Liver (tissue), 9 donors: ENCODE results near the gene GALNT17. TPM values are rescaled to one million over a fixed set of nuclear protein-coding genes. Genes with fewer than 3 reads are reported as not detected.
"Not testable (repeated sequence)": the region's sequence is repeated elsewhere in the genome, so short reads cannot be mapped to it uniquely, and the experiment has no call there.

Experiments
- DNase-seq: peaks from one replicate; pipeline ENCODE4 v3.0.0-alpha.2; 2017; ENCODE audit warnings: low spot score
- H3K27ac ChIP-seq, 2 donors: one replicate each; pipeline ENCODE4 v1.7.0; 2013; ENCODE audit warnings: inconsistent platforms in 2 of 2, low read length in 2 of 2, control low read depth in 1 of 2, low read depth in 1 of 2, mild to moderate bottlenecking in 1 of 2
- H3K27me3 ChIP-seq, 4 donors: one replicate each; pipeline versions ENCODE4 v1.6.1 to v1.7.0; 2013; ENCODE audit warnings: low read length in 3 of 4, inconsistent platforms in 1 of 4, mild to moderate bottlenecking in 1 of 4, moderate library complexity in 1 of 4; ENCODE audit not compliant: control insufficient read depth in 4 of 4, insufficient read depth in 4 of 4
- H3K36me3 ChIP-seq, 4 donors: one replicate each; pipeline versions ENCODE4 v1.6.1 to v1.7.0; 2013; ENCODE audit warnings: low read length in 3 of 4, mild to moderate bottlenecking in 3 of 4, low read depth in 1 of 4, moderate library complexity in 1 of 4; ENCODE audit not compliant: control insufficient read depth in 4 of 4, insufficient read depth in 3 of 4
- H3K4me1 ChIP-seq, 4 donors: one replicate each; pipeline versions ENCODE4 v1.6.1 to v1.7.0; 2013; ENCODE audit warnings: low read length in 3 of 4, mild to moderate bottlenecking in 3 of 4, moderate library complexity in 1 of 4; ENCODE audit not compliant: control insufficient read depth in 4 of 4, insufficient read depth in 4 of 4
- H3K4me3 ChIP-seq, 3 donors: one replicate each; pipeline versions ENCODE4 v1.6.1 to v1.7.0; 2013; ENCODE audit warnings: low read length in 3 of 3, control low read depth in 1 of 3, low read depth in 1 of 3, mild to moderate bottlenecking in 1 of 3
- H3K9ac ChIP-seq, 2 donors: one replicate each; pipeline ENCODE4 v1.7.0; 2013; ENCODE audit warnings: low read length in 2 of 2, mild to moderate bottlenecking in 2 of 2, moderate library complexity in 2 of 2, control low read depth in 1 of 2, low read depth in 1 of 2
- H3K9me3 ChIP-seq, 4 donors: one replicate each; pipeline versions ENCODE4 v1.6.1 to v1.7.0; 2013; ENCODE audit warnings: low read length in 3 of 4; ENCODE audit not compliant: control insufficient read depth in 4 of 4
- ATF3 ChIP-seq: IDR thresholded peaks from 2 replicates; pipeline ENCODE4 v1.6.1; 2016; ENCODE audit warnings: antibody characterized with exemption
- FOXA2 ChIP-seq: IDR thresholded peaks from 2 replicates; pipeline ENCODE4 v1.6.1; 2016; ENCODE audit warnings: antibody characterized with exemption
- NR2F2 ChIP-seq: IDR thresholded peaks from 2 replicates; pipeline ENCODE4 v1.6.1; 2016; ENCODE audit warnings: antibody characterized with exemption
- RAD21 ChIP-seq, 2 donors: IDR thresholded peaks; 2 replicates each; pipeline ENCODE4 v1.6.1; 2016; ENCODE audit warnings: antibody characterized with exemption in 2 of 2, mild to moderate bottlenecking in 2 of 2
- RXRA ChIP-seq, 2 donors: IDR thresholded peaks; 2 replicates each; pipeline ENCODE4 v1.6.1; 2017 to 2018; ENCODE audit warnings: antibody characterized with exemption in 2 of 2, mild to moderate bottlenecking in 1 of 2
- SP1 ChIP-seq: IDR thresholded peaks from 2 replicates; pipeline ENCODE4 v1.6.1; 2018; ENCODE audit warnings: antibody characterized with exemption, mild to moderate bottlenecking
- TAF1 ChIP-seq: conservative IDR thresholded peaks from 2 replicates; pipeline ENCODE4 v1.6.1; 2016; ENCODE audit warnings: antibody characterized with exemption, mild to moderate bottlenecking
- YY1 ChIP-seq: IDR thresholded peaks from 2 replicates; pipeline ENCODE4 v1.6.1; 2016; ENCODE audit warnings: antibody characterized with exemption, mild to moderate bottlenecking
- ZBTB33 ChIP-seq: IDR thresholded peaks from 2 replicates; pipeline ENCODE4 v1.6.1; 2016; ENCODE audit warnings: antibody characterized with exemption
- WGBS: extraction: QIAGEN DNeasy Blood & Tissue Kit; methylation state at CpG from one replicate; pipeline ENCODE4 v1.1.7; 2013; 5-methylcytosine and 5-hydroxymethylcytosine counted together
- polyA plus RNA-seq, 2 donors: library from polyadenylated mRNA; stranded (reverse) in 1 of 2; unstranded in 1 of 2; fragments of 200-250 nt in 1 of 2; fragments of >200 nt in 1 of 2; fragmentation: Nextera tagmentation in 1 of 2; extraction: Ambion mirVana in 1 of 2; gene quantifications; one replicate each; pipeline versions ENCODE4 v1.2.1 to v1.2.3, GENCODE V29; 2013 to 2015
- total RNA-seq, 2 donors: library from RNA; depleted of rRNA; stranded (reverse); fragments of >200 nt; gene quantifications; one replicate each; pipeline ENCODE4 v1.2.3, GENCODE V29; 2014
- TF ChIP-seq, protein P1 (sequence below): IDR thresholded peaks from 2 replicates; pipeline ENCODE4 v1.6.1; 2016; ENCODE audit warnings: antibody characterized with exemption
- TF ChIP-seq, protein P2 (sequence below): fragments of 150-350 bp; IDR thresholded peaks from 2 replicates; pipeline ENCODE4 v1.5.1; 2017; ENCODE audit warnings: improper control_type of control experiment, low read depth, low read length; ENCODE audit not compliant: missing input control
- donor health status: healthy.
- donor health status: healthy.
- donor health status: healthy.
- donor health status: healthy.
- donor health status: healthy.

GALNT17 gene
- total and polyA plus RNA-seq, 4 donors: 0.10 to 0.42 (median 0.37) TPM; not detected in 1

GRCh38 chr7:71255537-71256178 is 123.7 kb downstream of the GALNT17 start:
- H3K36me3 ChIP-seq: no peaks in the 10 kb centered on the region
- DNase-seq: no peak
- peaks cover 0 to 4% (median 0%) of the 10 kb centered on the region in 4 donors for H3K9me3 ChIP-seq
- peaks cover 0 to 6% (median 0%) of the 10 kb centered on the region in 4 donors for H3K27me3 ChIP-seq
- 71% methylated on average over 4 of the region's 4 CpGs for whole genome bisulfite sequencing
- H3K4me1 ChIP-seq: no peaks in the 10 kb centered on the region
- no peak overlapping the region for H3K4me3 ChIP-seq
- TF ChIP-seq NR2F2 (no peak), RAD21 (IDR thresholded peaks at IDR 0.05) (no peak), TAF1 (no peak), ZBTB33 (no peak)
- H3K9ac ChIP-seq: no peak overlapping the region
- H3K27ac ChIP-seq: no peak overlapping the region

DNA sequence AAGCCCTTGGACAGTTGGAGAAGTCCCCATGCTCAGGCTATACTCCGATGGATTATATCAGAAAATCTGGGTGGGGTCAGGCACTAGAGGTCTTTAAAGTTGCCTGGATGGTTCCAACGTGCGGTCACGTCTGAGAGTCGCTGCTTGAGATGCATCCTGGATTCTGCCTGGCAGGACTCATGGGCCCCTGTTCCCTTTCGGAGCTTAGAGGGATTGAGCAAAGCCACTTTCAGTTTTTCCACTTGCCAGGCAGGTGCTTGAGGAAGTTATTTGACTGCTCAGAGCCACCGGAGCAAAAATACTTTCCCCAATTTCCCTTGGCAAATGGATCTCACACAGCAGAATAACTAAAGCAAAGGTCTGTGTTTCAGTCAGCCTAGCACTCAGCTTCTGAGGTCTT is 129.1 kb downstream of the GALNT17 start:
- H3K9ac ChIP-seq: no peak overlapping the region
- H3K4me3 ChIP-seq: no peak overlapping the region
- no peak for DNase-seq
- peaks cover 0 to 5% (median 0%) of the 10 kb centered on the region in 4 donors for H3K27me3 ChIP-seq
- WGBS: 80% methylated on average over 7 of the region's 7 CpGs
- H3K9me3 ChIP-seq: peaks cover 1 to 15% (median 8%) of the 10 kb centered on the region in 4 donors
- no peaks in the 10 kb centered on the region for H3K4me1 ChIP-seq
- H3K36me3 ChIP-seq: no peaks in the 10 kb centered on the region
- no peak overlapping the region for H3K27ac ChIP-seq
- TF ChIP-seq, protein P1, sequence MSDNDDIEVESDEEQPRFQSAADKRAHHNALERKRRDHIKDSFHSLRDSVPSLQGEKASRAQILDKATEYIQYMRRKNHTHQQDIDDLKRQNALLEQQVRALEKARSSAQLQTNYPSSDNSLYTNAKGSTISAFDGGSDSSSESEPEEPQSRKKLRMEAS: no peak
- TF ChIP-seq SP1: no peak
- TF ChIP-seq ATF3: no peak
- TF ChIP-seq FOXA2: no peak
- TF ChIP-seq, protein P2, sequence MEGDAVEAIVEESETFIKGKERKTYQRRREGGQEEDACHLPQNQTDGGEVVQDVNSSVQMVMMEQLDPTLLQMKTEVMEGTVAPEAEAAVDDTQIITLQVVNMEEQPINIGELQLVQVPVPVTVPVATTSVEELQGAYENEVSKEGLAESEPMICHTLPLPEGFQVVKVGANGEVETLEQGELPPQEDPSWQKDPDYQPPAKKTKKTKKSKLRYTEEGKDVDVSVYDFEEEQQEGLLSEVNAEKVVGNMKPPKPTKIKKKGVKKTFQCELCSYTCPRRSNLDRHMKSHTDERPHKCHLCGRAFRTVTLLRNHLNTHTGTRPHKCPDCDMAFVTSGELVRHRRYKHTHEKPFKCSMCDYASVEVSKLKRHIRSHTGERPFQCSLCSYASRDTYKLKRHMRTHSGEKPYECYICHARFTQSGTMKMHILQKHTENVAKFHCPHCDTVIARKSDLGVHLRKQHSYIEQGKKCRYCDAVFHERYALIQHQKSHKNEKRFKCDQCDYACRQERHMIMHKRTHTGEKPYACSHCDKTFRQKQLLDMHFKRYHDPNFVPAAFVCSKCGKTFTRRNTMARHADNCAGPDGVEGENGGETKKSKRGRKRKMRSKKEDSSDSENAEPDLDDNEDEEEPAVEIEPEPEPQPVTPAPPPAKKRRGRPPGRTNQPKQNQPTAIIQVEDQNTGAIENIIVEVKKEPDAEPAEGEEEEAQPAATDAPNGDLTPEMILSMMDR: no peak
- no peak for TF ChIP-seq YY1
- no peak for TF ChIP-seq RXRA (IDR thresholded peaks at IDR 0.05)
- TF ChIP-seq NR2F2: no peak

- H3K4me1 ChIP-seq, H3K27ac ChIP-seq, H3K27me3 ChIP-seq, H3K36me3 ChIP-seq, DNase-seq, H3K4me3 ChIP-seq, H3K9ac ChIP-seq: not testable (repeated sequence)
- peaks cover 3 to 13% (median 8%) of the 10 kb centered on the region in 4 donors for H3K9me3 ChIP-seq
- 84% methylated on average over 5 of the region's 5 CpGs for WGBS
Measured at GRCh38 chr7:71262834-71263233, 130.9 kb downstream of the GALNT17 start.
